OCI-LY3 (cell line): ENCODE results near the gene NELL1.

ENCODE experiments used
- CTCF ChIP-seq: fragments of 200-600, 300-600 bp; sonication (generic); IDR thresholded peaks from 2 replicates; pipeline ENCODE4 v1.5.1; 2014; ENCODE audit warnings: antibody characterized with exemption, low read length, low read depth
- EZH2phosphoT487 ChIP-seq: fragments of 200-600 bp; shearing (Covaris generic); IDR thresholded peaks from 2 replicates; pipeline ENCODE4 v1.6.1; 2018; ENCODE audit warnings: antibody characterized with exemption, mixed run types, low read depth

DNA sequence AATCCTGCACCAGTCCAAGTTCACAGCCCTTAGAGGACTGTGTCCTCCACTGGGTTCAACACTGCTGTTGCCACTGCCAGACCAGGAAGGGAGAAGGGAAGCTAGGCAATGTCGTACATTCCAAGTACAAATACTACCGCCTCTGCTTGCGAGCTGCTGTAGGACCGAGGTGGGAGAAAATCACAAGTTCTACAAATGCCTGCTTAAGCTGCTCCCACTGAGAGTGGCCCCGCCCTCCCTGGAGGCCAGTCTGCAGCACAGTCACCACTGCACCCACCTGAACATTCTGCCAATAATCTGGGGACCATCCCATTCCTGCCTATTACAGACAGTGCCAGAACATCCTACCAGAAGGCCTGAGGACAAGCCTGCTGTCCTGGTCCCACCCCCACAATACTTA is 816.0 kb downstream of the NELL1 start:
- TF ChIP-seq CTCF, result no peak
- no peak for TF ChIP-seq EZH2phosphoT487
